Occipital lobe (tissue), 2 donors: ENCODE measurements around the gene RERE. TPM values are rescaled to one million over a fixed set of nuclear protein-coding genes. Genes with fewer than 3 reads are reported as not detected.
"Not testable (repeated sequence)": the region's sequence is repeated elsewhere in the genome, so short reads cannot be mapped to it uniquely, and the experiment has no call there.

Experiments used
- DNase-seq: peaks from one replicate; lab custom pipeline; 2025; lab: John Stamatoyannopoulos, UW
- total RNA-seq: library from RNA; depleted of rRNA; stranded (reverse); fragments of >200 nt; gene quantifications from one replicate; pipeline ENCODE4 v1.2.3, GENCODE V29; 2014

Gene RERE
- total RNA-seq, 1 donor from 2014 or later: 1,292 TPM

GRCh38 chr1:8616791-8617190, 200.6 kb downstream of the RERE start:
- not testable (repeated sequence) for DNase-seq

DNA sequence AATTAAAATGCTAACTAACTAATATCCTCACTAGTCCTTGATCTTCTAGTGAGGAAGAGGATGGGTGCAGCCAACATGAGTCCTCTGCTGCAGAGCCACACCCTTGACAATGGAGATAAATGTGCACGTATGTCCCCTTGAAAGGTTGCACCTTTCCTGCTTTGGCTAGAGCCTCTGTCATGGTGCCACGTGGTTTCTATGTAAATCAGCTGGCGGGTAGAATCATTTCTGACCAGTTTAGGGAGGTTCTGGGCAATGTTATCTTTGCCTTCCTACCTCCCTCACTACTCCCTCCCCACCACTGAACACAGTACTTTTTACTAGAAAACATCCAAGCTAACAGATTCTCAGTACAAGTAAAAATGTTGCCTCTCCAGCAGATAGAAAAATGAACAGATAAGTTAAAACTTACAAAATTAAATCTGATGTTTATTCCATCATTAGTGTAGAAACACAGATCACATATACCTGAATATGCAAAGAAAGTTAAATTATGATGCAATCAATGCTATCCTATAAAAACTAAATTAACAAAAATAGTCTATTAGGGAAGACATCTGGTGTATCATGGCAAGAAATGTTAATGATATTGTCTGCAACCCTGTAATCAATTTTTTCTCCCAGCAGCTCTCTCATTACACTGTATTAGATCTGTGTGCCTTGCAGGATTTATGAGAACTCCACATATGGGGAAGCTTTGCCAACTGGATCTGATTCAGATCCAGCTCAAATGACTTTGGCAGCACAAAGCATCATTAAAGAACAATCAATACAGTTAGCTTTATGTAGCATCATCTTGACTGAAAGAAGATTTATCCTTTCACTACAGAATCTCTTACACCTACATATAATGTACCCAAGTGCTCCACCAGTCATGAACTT, 205.6 kb downstream of the RERE start:
- DNase-seq: not testable (repeated sequence)

DNA sequence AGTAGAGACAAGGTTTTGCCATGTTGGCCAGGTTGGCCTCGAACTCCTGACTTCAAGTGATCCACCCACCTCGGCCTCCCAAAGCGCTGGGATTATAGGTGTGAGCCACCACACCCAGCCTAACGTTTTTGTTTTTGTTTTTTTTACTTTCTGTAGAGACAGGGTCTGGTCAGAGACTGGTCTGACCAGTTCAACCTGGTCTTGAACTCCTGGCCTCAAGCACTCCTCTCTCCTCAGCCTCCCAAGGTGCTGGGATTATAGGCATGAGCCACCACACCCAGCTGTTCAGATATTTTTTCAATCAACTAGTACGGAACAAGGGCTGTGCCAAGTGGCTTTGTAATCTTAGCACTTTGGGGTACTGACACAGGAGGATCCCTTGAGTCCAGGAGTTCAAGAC, 209.5 kb downstream of the RERE start:
- no peak for DNase-seq

DNA sequence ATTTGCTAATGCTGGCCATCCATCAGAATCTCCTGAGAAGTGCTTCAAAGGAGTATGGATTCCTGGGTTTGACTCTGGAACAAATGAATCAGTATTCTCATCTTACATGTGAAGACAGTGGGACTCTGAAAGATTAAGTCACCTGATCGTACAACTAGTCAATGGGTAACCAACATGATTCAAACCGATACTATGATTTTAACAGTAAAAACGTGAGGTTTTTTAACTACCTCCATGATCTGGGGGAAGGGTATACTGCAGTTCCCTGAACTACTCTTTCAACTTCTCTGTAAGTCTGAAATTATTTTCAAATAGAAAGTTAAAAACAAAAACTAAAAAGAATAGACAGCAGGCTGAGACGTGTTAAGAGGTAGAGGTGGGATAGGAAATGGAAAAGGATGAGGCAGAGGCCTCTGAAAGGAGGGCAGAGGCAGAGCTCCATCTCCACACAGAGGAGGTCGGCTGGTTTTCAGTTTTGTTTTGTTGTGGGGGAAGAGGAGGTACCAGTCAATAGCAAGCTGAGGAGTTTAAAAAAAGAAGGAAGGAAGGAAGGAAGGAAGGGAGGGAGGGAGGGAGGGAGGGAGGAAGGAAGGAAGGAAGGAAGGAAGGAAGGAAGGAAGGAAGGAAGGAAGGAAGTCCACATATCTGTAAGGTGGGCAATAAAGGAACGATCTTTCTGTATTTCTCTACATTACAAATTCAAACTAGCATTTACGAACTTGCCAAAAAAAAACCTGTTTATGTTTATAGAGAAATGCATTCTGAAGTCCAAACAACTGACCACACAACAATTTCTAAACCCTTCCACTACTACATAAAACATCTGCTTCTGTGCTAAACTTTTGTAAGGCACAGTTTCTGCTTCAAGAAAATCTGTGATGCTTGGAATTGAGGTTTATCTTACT, 213.1 kb downstream of the RERE start:
- no peak for DNase-seq

DNA sequence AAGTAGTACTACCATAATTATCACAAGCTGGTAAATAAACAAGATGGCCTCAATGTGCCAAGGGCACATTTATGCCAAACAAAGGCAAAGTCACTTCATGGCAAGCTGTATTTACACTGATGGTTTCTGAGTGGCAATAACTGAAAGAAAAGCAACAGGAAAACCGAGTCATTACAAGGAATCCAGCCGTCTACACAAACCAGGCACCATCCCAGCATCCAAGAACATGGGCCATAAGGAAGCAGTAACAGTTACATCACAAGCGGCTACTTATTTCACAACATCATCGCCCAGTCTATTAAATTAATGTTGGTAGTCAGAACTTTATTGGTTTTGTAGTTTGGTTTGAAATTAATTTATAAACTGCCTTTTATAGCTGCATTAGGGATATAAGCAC, 214.2 kb downstream of the RERE start:
- DNase-seq: no peak

DNA sequence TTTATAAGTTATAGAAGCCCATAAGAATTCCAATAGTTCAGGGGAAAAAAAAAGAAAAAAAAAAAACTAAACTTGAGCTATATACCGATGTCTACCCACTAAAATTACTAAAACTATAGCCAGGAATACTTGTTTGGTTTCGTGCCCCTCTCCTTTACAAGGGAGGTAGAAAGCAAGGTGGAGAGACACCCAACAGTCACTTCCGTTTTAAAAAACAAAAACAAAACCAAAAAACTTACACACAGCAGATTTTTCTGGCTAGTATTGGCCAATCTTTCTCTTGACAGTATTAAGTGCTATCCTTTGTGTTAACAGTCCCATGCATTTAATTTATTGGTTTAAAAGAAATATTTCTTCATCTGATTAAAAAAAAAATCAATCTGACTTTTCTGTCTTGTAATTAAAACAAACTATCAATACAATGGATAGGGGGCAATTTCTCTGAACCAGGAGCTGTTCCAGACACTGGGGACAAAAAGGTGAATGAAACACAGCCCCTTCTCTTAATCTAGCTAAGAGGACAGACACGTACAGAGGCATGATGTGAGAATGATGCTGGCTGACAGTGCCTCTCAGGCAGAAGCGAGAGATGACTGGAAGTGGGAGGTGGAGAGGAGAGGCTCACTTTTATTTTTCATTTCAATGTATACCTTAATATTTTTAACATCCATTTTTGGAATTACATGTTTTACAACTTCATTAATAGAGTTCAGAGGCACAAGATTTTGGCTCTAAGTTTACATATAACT, 214.8 kb downstream of the RERE start:
- DNase-seq: no peak

DNA sequence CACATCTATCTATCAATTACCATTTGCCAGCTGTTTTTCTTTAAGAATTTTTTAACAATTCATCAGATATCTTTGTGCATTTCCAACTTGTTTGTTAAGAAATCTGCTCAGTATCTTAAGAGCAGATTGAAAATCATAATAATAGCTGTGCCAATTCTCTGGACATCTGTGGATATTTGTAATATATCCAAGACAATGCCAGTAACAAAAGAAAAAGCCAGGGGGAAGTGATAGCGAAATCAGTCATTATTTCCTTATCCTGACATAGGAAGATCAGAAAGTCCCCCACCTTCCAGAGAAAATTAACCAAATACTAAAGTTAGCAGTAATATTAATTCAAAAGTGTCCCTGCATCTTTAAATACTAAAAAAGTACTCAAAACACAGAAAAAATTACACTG, 217.1 kb downstream of the RERE start:
- no peak for DNase-seq

- DNase-seq: no peak
Observed at GRCh38 chr1:8599646-8600212, 217.7 kb downstream of the RERE start.

GRCh38 chr1:8598783-8599182, 218.7 kb downstream of the RERE start:
- DNase-seq: no peak

GRCh38 chr1:8598060-8598724, 219.2 kb downstream of the RERE start:
- peak; percentile 36 for DNase-seq

DNA sequence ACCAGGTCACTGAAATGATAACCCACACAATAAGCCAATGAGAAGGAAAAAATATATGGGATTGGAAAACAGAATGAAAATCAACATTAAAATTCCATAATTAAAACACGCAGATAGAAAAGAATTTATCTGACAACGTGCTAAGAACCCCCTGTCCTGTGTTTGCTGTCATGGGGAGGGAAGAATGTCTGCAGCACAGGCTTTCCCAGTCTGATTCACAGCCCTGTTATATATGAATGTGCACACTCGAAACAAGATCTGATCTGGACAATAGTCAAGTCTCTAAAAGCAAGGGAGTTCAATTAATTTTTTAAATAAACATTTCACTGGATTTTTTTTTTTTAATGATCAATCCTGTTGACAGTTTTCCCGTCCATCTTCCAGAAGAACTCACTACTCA, 220.0 kb downstream of the RERE start:
- no peak for DNase-seq

DNA sequence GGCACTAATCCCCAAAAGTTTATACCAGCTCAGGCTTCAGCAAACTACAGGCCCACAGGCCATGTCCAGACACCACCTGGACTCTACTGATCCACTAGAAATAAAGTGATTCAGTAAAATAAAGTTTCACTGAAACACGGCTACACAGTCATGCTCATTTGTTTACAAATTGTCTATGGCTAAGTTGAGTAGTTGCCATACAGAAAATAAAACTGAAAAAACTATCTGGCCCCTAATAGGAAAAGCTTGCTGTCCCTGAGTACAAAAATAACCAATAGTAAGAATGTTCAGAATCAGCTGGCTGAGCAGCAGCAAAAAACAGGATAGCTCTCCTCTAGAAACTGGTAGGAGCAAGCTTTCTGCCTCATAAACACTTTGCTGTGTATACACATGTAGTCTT, 221.5 kb downstream of the RERE start:
- DNase-seq: no peak

- no peak for DNase-seq
Observed at GRCh38 chr1:8595332-8595731, 222.1 kb downstream of the RERE start.

GRCh38 chr1:8593292-8593691, 224.1 kb downstream of the RERE start:
- not testable (repeated sequence) for DNase-seq

DNA sequence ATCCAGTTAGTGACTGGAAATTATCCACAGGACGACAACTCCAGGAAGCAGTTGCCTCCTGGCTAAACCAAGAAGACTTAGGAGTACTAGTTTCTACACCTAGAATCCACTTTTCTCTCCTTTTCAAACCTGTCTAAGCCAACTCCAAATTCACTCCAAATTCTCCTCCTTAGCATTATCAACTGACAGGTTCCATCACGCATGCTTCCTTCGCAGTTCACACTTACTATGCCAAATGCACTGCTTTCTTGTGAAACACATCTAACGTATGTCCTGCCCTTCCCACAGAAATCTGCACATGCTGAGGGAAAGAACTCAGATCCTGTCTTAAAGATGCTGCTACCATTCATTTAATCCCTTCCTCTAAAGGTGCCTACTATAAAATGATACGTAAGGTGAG, 225.9 kb downstream of the RERE start:
- DNase-seq: no peak

DNA sequence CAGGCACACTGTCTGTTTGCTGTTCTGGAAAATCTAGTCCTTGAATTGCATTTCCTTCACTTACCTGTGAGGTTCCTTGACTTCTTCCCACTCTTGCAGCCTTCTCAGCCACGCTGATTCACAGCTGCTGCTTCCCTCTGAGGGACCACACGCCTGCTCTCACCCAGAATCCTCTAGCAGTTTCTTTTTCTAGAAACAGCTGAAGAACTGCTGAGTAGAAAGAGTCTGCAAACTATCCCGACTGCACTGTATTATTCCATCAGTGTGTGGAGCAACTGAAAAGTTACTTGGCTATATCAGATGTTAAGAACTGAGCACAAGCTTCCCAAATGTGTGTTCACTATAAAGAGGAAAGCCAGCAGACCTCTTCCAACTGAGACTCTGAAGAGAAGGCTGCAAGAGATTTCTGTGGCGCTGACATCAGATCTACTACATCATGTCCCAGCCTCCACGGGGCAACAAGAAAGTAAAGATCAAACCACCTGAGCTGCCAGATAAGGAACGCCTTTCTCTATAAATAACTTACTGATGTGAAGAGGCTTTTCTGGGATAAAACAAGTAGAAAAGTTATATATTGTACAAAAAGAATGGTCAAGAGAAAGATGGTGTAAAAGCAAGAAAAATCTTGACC, 226.6 kb downstream of the RERE start:
- DNase-seq: peak; percentile 42

GRCh38 chr1:8589571-8589970, 227.9 kb downstream of the RERE start:
- DNase-seq: no peak

GRCh38 chr1:8587784-8588183, 229.7 kb downstream of the RERE start:
- DNase-seq: no peak

DNA sequence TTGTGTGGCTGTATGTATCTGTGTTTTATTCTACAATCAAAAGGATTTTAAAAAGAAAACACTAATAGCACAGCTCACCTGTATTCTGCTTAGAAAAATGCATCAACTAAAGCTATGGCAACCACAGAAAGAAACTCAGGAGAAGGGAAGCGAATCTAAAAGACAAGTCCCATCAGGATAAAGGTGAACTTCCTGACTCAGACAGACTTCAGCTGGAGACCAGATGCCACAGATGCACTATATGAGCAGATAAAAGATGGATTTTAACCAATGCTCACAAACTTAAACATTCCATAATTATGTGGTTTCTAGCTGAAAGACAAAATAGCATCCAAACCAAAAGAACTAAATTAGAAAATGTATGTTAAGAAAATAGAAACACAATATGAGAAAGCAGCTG, 231.0 kb downstream of the RERE start:
- no peak for DNase-seq

- DNase-seq: no peak
Observed at GRCh38 chr1:8584316-8584715, 233.1 kb downstream of the RERE start.
